AG09319 (cell line): ENCODE results near the gene TNKS1BP1.

Experiments
- DNase-seq: peaks from one replicate; pipeline ENCODE4 v3.0.0-alpha.2; 2010; ENCODE audit warnings: low read depth; ENCODE audit errors: extremely low read depth
- CTCF ChIP-seq: IDR thresholded peaks from 2 replicates; pipeline ENCODE4 v1.5.1; 2011; ENCODE audit warnings: low read depth, mild to moderate bottlenecking, inconsistent platforms, low read length, moderate library complexity

The TNKS1BP1 gene

GRCh38 chr11:57273448-57274058, 51.2 kb downstream of the TNKS1BP1 start:
- TF ChIP-seq CTCF: no peak
- DNase-seq: no peak

- no peak for TF ChIP-seq CTCF
- DNase-seq: no peak
Measured at GRCh38 chr11:57269571-57270021, 55.2 kb downstream of the TNKS1BP1 start.

GRCh38 chr11:57266157-57266556, 58.6 kb downstream of the TNKS1BP1 start:
- no peak for TF ChIP-seq CTCF
- DNase-seq: no peak

- TF ChIP-seq CTCF: no peak
Measured at GRCh38 chr11:57263351-57263750, 61.4 kb downstream of the TNKS1BP1 start.

GRCh38 chr11:57262157-57262556, 62.6 kb downstream of the TNKS1BP1 start:
- DNase-seq: no peak
- no peak for TF ChIP-seq CTCF

More at GRCh38 chr11:57263351-57263750, 61.4 kb downstream of the TNKS1BP1 start:
- no peak for DNase-seq

GRCh38 chr11:57260937-57261783, 63.6 kb downstream of the TNKS1BP1 start:
- TF ChIP-seq CTCF: no peak

GRCh38 chr11:57256119-57256518, 68.6 kb downstream of the TNKS1BP1 start:
- TF ChIP-seq CTCF: no peak

More at GRCh38 chr11:57260937-57261783, 63.6 kb downstream of the TNKS1BP1 start:
- DNase-seq: no peak

More at GRCh38 chr11:57256119-57256518, 68.6 kb downstream of the TNKS1BP1 start:
- no peak for DNase-seq
